KOPT-K1 (cell line): ENCODE results near the gene DPF3.

Experiments used
- H3K27ac ChIP-seq: fragments of 200-600 bp; sonication (generic); 2 replicates; pipeline ENCODE4 v1.5.1; 2016; ENCODE audit warnings: antibody characterized with exemption, mild to moderate bottlenecking, low read depth, low read length; ENCODE audit not compliant: poor library complexity, severe bottlenecking
- H3K36me3 ChIP-seq: fragments of 200-600 bp; sonication (generic); 2 replicates; pipeline ENCODE4 v1.5.1; 2017; ENCODE audit warnings: antibody characterized with exemption, mild to moderate bottlenecking, low read length, moderate library complexity; ENCODE audit not compliant: insufficient read depth
- H3K9me3 ChIP-seq: fragments of 200-600 bp; sonication (generic); 2 replicates; pipeline ENCODE4 v1.5.1; 2017; ENCODE audit warnings: antibody characterized with exemption, low read length, mild to moderate bottlenecking; ENCODE audit not compliant: insufficient read depth, poor library complexity, severe bottlenecking

DPF3 gene

DNA sequence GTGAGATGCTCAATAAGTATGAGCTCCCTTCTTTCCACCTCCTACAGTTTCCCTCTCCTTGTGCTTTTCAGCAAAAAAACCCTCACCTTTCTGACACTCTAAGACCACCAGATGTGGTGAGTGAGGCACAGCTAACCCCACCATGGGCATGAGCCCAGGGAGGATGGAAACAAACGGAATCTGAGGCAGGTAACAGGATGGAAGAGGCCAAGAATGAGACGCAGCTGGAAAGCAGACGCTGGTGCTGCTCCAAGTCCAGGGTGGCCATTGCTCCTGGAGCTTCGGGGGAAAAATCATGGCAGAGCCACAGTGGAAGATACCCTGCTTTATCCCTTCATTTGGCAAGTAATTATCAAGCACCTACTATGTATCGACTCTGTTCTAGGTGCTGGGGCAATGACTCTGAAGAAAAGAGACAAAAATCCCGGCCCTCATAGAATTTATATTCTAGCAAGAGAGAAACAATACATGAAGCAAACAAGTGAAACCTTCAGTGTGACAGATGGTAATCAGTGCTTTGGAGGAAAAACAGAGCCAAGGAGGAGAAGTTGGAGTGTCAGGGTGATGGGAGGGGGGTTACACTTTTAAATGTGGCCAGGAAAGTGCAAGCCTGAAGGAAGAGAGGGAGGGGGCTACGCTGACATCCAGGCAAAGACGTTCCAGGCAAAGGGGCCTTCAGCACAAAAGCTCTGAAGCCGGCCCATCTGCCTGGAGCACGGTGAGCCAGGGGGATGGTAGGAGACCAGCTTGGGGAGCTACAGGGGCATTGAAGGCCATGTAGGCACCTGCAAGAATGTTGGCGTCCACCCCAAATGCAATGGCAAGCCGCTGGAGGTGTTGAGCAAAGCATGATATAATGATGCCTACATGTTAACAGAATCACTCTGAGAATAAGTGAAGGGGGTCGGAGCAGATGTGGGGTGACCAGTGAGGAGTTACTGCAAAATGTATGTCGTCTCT, 154.2 kb downstream of the DPF3 start:
- Histone ChIP-seq H3K36me3 (no peaks in the 10 kb centered on the region), H3K9me3 (no peaks in the 10 kb centered on the region), H3K27ac (no peak overlapping the region)

DNA sequence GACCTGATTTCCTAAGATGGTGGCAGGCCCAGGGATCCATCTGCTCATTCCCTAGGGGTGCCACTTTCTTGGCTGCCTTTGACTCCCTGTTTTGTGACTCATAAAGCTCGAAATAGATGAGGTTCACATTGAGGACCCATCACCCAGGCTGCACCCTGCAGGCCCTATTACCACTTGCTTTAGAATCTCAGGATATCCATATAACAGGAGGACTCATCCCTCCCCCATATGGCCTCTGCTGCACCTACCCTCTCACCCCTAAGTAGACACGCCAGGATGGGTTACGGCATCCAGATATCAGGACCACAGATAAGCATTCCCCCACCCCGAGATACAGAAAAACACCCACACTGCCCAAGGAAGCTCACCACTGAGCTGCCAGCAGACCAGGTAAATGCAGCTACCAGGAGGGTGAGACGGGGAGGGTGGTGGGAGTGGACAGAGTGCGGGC, 155.7 kb downstream of the DPF3 start:
- Histone ChIP-seq H3K9me3 (no peaks in the 10 kb centered on the region), H3K27ac (no peak overlapping the region), H3K36me3 (no peaks in the 10 kb centered on the region)

DNA sequence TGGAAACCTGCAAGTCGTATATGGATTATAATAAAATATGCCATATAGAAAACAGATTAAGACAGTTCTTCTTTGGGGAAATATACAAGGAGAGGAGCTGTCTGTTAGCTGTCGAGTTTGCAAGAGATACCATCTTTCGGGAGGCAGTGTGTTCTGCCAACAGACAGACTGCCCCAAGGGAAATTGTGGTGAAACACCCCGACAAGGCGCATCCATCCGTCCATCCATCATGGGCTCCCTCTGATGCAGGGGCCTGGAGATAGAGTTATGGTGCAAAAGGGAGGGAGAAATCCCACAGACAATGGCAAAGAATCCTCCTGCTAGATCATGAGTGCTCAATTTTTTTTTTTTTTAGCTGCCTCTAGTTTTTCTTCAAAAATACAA, 156.3 kb downstream of the DPF3 start:
- H3K9me3 ChIP-seq, result no peaks in the 10 kb centered on the region
- no peaks in the 10 kb centered on the region for H3K36me3 ChIP-seq

DNA sequence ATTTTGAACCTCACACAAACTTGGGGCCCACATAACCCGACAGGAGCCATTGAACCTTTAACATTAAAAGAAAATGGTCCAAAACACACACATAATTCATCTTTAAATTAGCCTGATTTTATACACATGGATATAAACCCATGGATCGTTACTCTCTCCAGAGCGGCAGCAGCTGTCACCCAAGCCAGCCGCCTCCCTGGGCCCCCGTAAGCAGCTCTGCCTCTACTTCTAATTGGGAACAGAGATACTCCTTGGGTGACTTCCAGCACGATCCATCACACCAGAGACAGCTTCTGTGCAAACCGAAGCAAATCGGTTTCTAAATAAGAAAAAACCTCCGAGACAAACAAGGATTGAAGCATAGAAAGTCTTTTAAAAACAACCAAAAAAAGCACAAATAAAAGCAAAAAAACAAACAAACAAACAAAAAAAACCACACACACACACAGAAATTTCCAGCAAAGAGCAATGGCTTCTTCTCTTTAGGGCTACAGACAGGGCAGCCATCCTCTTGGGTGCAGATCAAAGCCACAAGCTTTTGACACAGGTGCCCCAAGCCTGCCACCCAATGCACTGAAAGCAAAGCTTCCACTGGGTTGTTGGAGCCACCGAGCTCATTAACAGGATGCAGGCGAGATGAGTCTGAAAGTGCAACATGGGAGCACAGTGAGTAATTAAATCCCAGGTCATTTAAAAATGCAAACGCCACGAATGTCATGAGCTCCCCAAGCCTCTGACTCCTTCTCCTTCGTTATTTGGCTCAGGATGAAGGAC, 156.9 kb downstream of the DPF3 start:
- Histone ChIP-seq H3K27ac (no peak overlapping the region), H3K9me3 (no peaks in the 10 kb centered on the region), H3K36me3 (no peaks in the 10 kb centered on the region)

More for the DNA sequence above, 156.3 kb downstream of the DPF3 start:
- H3K27ac ChIP-seq, result no peak overlapping the region

DNA sequence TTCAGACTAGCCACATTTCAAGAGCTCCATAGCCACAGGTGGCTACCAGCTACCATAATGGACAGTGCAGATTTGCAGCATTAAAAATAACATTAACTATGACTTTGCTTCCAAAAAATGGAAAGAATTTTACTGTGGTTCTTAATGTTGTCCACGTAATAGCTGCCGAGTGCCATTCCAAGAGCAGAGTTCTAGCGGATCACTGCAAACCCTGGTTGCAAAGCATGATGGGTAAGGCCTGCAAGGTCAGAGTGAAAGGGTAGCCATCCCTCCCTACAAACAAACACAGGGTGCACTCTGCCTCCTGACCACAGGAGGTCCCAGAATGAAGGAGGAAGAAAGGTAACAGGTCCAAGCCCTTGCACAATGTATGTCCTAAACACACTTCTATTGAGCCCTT, 157.6 kb downstream of the DPF3 start:
- Histone ChIP-seq H3K36me3 (peaks cover 5% of the 10 kb centered on the region; the same call in 1 of the 2 replicates), H3K9me3 (no peaks in the 10 kb centered on the region), H3K27ac (no peak overlapping the region)

DNA sequence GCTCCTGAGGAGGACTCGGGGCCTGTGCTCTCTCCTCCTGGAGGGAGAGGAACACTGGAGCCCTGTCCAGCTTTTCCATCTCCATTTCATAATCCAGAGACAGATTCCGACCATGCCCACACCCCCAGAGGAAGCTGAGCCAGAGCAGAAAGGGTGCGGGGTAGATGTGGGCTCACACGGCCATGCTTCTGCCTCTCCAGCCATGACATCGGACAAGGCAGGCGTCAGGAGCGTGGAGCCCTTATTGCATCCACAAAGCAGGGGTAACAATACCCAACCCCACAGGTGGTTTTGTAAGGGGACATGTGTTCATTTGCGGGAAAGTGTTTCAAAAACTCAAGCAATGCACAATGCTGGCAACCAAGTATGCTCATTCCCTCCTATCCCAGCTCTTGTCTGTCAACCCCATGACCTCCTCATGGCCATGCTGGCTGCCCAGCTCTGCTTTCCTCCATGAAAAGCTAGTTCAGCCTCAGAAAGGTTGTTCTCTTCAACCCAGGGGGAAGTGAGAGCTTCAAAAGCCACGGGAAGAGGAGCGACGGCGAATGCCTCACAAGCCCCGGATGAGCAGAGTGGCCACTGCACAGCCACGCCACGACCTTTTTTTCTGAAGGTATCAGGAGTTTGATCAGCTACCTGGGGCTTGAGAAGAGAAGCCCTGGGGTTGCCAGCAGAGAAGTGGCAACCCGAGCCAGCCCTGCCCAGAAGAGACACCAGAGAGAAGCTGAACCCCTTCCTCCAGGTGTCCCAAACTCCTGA, 161.7 kb downstream of the DPF3 start:
- Histone ChIP-seq H3K27ac (no peak overlapping the region), H3K36me3 (peaks cover 27% of the 10 kb centered on the region; the same call in 1 of the 2 replicates), H3K9me3 (no peaks in the 10 kb centered on the region)

DNA sequence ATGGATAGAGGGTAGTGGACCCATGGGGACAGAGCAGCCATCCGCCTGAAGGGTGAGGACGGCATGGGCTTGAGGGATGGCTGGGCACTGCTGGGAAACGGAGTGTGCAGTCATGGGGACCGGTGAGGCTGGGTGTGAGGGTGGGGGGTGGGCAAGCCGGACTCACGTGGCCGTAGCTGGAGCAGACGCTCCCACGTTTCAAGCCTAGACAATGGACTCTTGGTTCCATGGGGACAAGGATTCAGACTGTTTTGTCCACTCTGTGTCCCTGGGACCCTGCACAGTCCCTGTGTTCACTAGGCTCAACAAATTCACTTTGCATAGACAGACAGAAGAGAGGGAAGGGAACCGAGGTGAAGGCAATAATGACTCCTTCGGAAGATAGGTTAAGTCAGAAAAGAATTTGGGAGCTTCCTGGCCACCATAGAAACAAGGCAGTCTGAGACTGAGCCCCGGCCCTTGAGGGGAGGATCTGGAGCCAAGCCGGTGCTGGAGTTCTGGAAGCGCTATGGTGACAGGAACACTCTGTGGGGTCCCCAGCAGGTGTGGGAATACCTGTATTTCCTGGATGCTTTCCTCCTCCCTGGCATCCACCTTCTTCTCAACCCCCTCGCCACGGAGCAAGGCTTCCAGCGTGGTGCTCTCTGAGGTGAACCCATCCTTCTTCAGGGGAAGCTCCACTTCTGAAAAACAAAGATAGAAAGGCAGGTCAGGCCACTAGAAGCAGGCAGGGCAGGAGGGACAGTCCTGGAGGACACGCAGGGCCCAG, 162.5 kb downstream of the DPF3 start:
- Histone ChIP-seq H3K9me3 (no peaks in the 10 kb centered on the region), H3K36me3 (peaks cover 27% of the 10 kb centered on the region; the same call in 1 of the 2 replicates), H3K27ac (no peak overlapping the region)

DNA sequence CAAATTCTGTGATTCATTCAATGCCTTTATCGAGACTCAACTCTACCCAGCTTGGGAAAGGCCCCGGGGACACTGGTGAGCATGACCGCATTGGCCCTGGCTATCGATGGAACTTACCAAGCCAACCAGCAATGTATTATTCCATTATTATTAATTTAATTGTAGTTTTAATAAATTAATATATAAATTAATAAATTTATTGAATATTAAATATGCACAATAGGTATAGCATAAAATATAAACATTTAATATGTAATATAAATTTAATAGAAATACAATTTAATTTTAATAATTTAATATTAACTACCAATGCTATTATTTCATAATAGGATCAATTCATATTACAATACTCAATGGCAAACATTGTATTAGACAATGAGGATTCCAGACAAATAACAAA, 163.4 kb downstream of the DPF3 start:
- peaks cover 27% of the 10 kb centered on the region; the same call in 1 of the 2 replicates for H3K36me3 ChIP-seq
- H3K9me3 ChIP-seq, result no peaks in the 10 kb centered on the region
- no peak overlapping the region for H3K27ac ChIP-seq

DNA sequence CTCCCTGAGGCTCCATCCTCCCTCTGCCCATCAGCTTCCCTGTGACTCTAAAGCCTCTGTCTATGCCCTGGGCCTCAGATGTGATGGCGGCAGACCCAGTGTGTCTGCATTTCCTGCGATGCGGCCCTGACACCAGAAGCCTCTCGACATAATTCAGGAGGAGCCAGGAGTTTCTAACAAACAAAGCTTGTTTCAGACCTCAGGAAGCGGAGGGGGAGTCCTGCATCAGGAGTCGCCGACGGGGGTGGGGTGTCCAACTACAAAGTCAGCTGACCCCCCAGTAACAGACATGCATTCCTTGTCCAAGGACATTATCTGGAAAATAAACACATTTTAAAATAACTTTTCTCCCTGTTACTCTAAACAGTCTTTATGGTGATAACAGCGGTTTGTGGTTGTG, 167.5 kb downstream of the DPF3 start:
- peaks cover 30% of the 10 kb centered on the region; the same call in 1 of the 2 replicates for H3K36me3 ChIP-seq
- no peaks in the 10 kb centered on the region for H3K9me3 ChIP-seq
- H3K27ac ChIP-seq, result no peak overlapping the region

DNA sequence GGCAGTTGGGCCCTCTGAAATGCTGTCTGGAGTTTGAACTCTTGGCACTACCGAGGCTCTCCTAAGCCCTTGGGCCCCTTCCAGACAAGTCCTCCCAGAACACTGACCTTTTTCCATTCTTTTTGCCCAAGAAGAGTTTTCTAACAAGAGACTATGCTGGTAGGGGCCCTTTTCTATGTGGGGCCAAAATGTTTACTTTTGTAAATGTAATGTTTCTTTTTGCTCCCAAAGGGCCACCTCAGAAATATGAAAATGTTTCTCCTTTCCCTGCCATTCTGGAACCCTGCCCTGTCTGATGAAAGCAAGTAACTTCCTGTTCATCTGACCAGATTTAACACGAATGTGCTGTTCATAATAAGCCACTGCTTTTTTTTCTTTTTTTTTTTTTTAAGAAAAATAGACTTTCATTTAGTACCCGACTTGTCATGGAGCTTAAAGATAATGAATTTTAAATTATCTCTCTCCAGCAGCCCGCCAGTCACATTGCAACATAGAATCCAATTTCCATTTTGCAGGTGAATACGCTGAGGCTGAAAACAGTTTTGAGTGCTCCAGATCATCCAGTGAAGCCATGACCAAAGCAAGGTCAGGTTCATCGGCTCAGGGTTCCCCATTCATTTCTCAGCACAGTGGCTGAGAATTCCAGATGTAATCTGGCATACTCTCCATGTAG, 169.9 kb downstream of the DPF3 start:
- Histone ChIP-seq H3K27ac (peak overlapping the region; percentile 11), H3K36me3 (peaks cover 20% of the 10 kb centered on the region; the same call in 1 of the 2 replicates), H3K9me3 (no peaks in the 10 kb centered on the region)

DNA sequence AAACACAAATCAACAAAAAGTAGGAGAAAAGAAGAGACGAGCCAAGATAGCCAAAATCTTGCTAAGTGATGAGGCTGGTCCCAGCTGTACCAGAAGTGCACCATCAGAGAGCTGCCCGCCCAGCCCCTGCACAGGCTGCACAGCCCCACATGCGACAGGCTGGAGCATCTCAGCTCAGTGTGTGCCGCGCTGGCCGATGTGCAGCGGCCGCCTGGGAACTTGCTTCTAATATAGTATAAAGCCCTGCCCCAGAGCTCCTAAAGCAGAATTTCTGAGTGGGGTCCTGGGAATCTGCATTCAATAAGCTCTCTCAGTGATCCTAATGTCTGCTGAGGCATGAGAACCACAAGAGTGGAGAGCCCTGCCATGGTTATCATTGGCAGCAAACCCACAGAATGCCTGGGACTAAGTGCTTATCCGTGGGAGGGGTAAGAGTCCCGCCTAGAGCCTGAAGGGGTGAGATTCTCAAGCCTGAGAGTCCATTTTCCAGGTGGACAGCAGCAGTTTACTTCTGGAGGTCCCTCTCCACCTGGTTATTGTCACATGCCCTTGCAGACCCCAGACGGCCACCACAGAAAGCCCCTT, 171.6 kb downstream of the DPF3 start:
- peaks cover 13% of the 10 kb centered on the region; the same call in 1 of the 2 replicates for H3K36me3 ChIP-seq

DNA sequence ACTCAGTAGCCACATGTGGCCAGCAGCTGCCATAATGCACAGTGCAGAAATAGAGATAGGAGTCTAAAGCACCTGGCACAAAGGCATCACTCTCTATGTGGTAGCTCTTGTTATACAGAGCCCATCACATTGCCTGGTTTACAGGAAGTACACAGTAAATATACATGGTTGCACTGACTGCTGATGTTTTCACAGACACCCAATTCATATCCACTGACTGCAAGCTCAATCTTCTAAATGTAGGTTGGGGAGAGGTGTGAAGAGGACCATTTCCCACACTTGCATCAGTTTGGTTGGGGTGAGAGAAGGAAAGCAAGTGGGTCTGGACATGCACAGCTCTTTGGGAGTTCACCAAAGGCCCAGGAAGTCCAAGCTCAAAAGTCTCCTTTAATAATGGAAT, 172.8 kb downstream of the DPF3 start:
- H3K36me3 ChIP-seq, result peaks cover 13% of the 10 kb centered on the region; the same call in 1 of the 2 replicates
- no peak overlapping the region for H3K27ac ChIP-seq
- H3K9me3 ChIP-seq, result no peaks in the 10 kb centered on the region

More for the DNA sequence above, 171.6 kb downstream of the DPF3 start:
- Histone ChIP-seq H3K27ac (no peak overlapping the region), H3K9me3 (no peaks in the 10 kb centered on the region)

DNA sequence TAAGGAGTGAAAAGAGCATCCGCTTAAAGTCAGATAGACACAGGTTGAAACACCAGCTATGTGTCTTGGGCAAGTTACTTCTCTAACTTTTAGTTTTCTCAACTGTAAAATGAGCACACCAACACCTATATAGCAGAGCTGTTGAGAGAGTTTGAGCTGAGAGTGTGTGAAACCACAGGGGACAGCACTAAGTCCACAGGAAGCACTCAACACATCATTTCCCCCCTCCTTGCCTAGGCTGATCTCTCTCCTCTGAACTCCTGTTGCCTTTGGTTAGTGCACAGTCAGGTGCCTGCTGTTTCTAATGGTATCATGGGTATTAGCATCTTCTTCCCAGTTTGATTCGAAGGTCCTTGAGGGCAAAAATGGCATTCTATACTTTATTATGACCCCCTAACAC, 176.7 kb downstream of the DPF3 start:
- H3K27ac ChIP-seq, result peak overlapping the region; percentile 7
- no peaks in the 10 kb centered on the region for H3K9me3 ChIP-seq
- peaks cover 10% of the 10 kb centered on the region; the same call in 1 of the 2 replicates for H3K36me3 ChIP-seq
